ENCODE results near the gene DARS2. TPM values are rescaled to one million over a fixed set of nuclear protein-coding genes. Genes with fewer than 3 reads are reported as not detected.
A peak's percentile ranks its signal among the peaks of the same experiment; 100 is the strongest.

Gene DARS2
- total and polyA plus RNA-seq, 7 experiments from 2014 or later: 3.6 to 26.0 (median 13.2) TPM

DNA sequence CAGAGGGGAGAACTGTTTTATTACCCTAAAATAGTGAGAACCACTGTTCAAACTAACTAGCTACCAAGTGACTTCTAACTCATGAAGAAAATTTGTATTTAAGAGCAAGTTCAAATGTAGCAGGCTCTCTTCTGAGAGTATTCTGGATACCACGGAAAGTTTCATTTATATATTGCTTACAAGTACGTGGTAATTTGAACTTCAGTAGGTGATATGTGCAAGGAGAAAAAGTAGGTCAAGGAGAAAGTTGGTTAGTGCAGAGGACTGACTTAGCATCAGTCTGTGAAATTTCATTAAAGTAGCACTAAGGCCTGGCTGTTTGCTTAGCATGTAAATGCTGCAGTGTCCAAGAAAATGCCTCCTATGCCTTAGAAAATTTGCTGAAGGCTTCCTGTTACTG lies 76.0 kb downstream of the DARS2 start:
- ATAC-seq: no peak
- no peaks in the 10 kb centered on the region for H3K36me3 ChIP-seq (ENCODE audit: control insufficient read depth in 2 of 3, insufficient read depth in 3 of 3, low read length in 3 of 3)
- intact Hi-C loops (cut with micrococcal nuclease): no loop called here
- Mint-ChIP-seq H3K4me3 (no peak overlapping the region), H3K9me3 (no peaks in the 10 kb centered on the region), H3K27ac (no peak overlapping the region), H3K4me1 (peaks cover 3 to 21% (median 11%) of the 10 kb centered on the region in 7 donors), H3K36me3 (peaks cover 0 to 49% (median 16%) of the 10 kb centered on the region in 5 donors), H3K27me3 (no peaks in the 10 kb centered on the region)
- H3K27me3 ChIP-seq (ENCODE audit: control insufficient read depth in 2 of 2, insufficient read depth in 2 of 2, low read length in 2 of 2): no peaks in the 10 kb centered on the region
- no peak overlapping the region for H3K27ac ChIP-seq (ENCODE audit: low read depth, low read length)
- no peaks in the 10 kb centered on the region for H3K9me3 ChIP-seq (ENCODE audit: control insufficient read depth in 2 of 3, low read length in 3 of 3)
- no peak for DNase-seq
- POLR2A ChIA-PET: no interaction called here
- no peaks in the 10 kb centered on the region for H3K4me1 ChIP-seq (ENCODE audit: control insufficient read depth in 2 of 2, insufficient read depth in 2 of 2, low read length in 2 of 2)
- no peak overlapping the region for H3K4me3 ChIP-seq (ENCODE audit: low read length)
- CTCF ChIA-PET: no interaction called here

DNA sequence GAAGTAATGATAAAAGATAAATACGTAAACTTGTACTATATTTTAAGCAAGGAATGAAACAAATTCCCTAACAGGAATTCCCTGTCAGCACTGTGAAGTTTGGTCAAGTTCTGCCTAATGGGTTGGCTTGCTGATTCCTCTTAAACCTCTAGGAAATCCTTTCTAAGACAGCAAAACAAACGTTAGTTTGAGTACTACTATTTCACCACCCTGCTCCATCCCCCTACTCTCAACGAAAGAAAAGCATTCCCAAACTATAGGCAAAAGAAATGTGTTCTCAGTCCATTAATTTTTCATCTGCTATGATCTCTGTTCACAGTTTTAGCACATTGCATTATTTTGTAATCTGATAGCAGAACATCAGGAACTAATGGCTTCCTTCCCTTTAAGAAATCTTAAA lies 76.5 kb downstream of the DARS2 start:
- Histone ChIP-seq H3K36me3 (ENCODE audit: control insufficient read depth in 2 of 3, insufficient read depth in 3 of 3, low read length in 3 of 3) (no peaks in the 10 kb centered on the region), H3K27me3 (ENCODE audit: control insufficient read depth in 2 of 2, insufficient read depth in 2 of 2, low read length in 2 of 2) (no peaks in the 10 kb centered on the region), H3K27ac (ENCODE audit: low read depth, low read length) (no peak overlapping the region), H3K9me3 (ENCODE audit: control insufficient read depth in 2 of 3, low read length in 3 of 3) (no peaks in the 10 kb centered on the region), H3K4me1 (ENCODE audit: control insufficient read depth in 2 of 2, insufficient read depth in 2 of 2, low read length in 2 of 2) (no peaks in the 10 kb centered on the region), H3K4me3 (ENCODE audit: low read length) (no peak overlapping the region)
- Mint-ChIP-seq H3K36me3 (peaks cover 0 to 49% (median 18%) of the 10 kb centered on the region in 5 donors), H3K4me1 (peaks cover 3 to 21% (median 11%) of the 10 kb centered on the region in 7 donors), H3K27ac (peak overlapping the region in 1 of 9 donors; percentile 51), H3K9me3 (peaks cover 0 to 4% (median 0%) of the 10 kb centered on the region in 11 donors), H3K27me3 (no peaks in the 10 kb centered on the region), H3K4me3 (no peak overlapping the region)
- POLR2A ChIA-PET: no interaction called here
- intact Hi-C loops (cut with micrococcal nuclease): no loop called here
- CTCF ChIA-PET: no interaction called here
- no peak for DNase-seq
- no peak for ATAC-seq

GRCh38 chr1:173903827-173904531 lies 79.5 kb downstream of the DARS2 start:
- Mint-ChIP-seq H3K27ac (no peak overlapping the region), H3K36me3 (peaks cover 0 to 37% (median 32%) of the 10 kb centered on the region in 5 donors), H3K9me3 (peaks cover 0 to 5% (median 0%) of the 10 kb centered on the region in 11 donors), H3K27me3 (no peaks in the 10 kb centered on the region), H3K4me3 (no peak overlapping the region), H3K4me1 (peaks cover 2 to 16% (median 11%) of the 10 kb centered on the region in 7 donors)
- Histone ChIP-seq H3K4me1 (ENCODE audit: control insufficient read depth in 2 of 2, insufficient read depth in 2 of 2, low read length in 2 of 2) (no peaks in the 10 kb centered on the region), H3K36me3 (ENCODE audit: control insufficient read depth in 2 of 3, insufficient read depth in 3 of 3, low read length in 3 of 3) (no peaks in the 10 kb centered on the region), H3K27me3 (ENCODE audit: control insufficient read depth in 2 of 2, insufficient read depth in 2 of 2, low read length in 2 of 2) (no peaks in the 10 kb centered on the region), H3K9me3 (ENCODE audit: control insufficient read depth in 2 of 3, low read length in 3 of 3) (no peaks in the 10 kb centered on the region), H3K4me3 (ENCODE audit: low read length) (no peak overlapping the region), H3K27ac (ENCODE audit: low read depth, low read length) (no peak overlapping the region)
- no peak for DNase-seq
- no peak for ATAC-seq
- intact Hi-C loops (cut with micrococcal nuclease): no loop called here
- ChIA-PET CTCF (no interaction called here), POLR2A (no interaction called here)

Other genes with a start within 250 kb of the DARS2 start
- gene SLC9C2, start 221.6 kb upstream of the DARS2 start, total RNA-seq: not detected
- not detected for gene SLC9C2, start 221.6 kb upstream of the DARS2 start, polyA plus RNA-seq
- gene TEX50, start 189.3 kb upstream of the DARS2 start, total RNA-seq: not detected
- gene TEX50, start 189.3 kb upstream of the DARS2 start, polyA plus RNA-seq: not detected
- not detected for gene ANKRD45, start 154.8 kb upstream of the DARS2 start, total RNA-seq
- not detected for gene ANKRD45, start 154.8 kb upstream of the DARS2 start, polyA plus RNA-seq
- 10 to 100 TPM; 28.3 to 40.9 (median 32.8) TPM for gene KLHL20, start 109.7 kb upstream of the DARS2 start, total RNA-seq
- 10 to 100 TPM; 25.5 to 27.3 TPM for gene KLHL20, start 109.7 kb upstream of the DARS2 start, polyA plus RNA-seq
- 10 to 100 TPM in 2 of 5 experiments, 1 to 10 TPM in 3; 5.2 to 25.1 (median 9.5) TPM for gene CENPL, start 210 bp downstream of the DARS2 start, total RNA-seq
- gene CENPL, start 210 bp downstream of the DARS2 start, polyA plus RNA-seq: 1 to 10 TPM; 5.1 to 6.9 TPM
- gene GAS5, start 43.3 kb downstream of the DARS2 start, total RNA-seq: 100 to 1,000 TPM; 371 to 954 (median 885) TPM
- 100 to 1,000 TPM; 493 to 676 TPM for gene GAS5, start 43.3 kb downstream of the DARS2 start, polyA plus RNA-seq
- 10 to 100 TPM; 12.7 to 30.3 (median 21.7) TPM for gene ZBTB37, start 43.7 kb downstream of the DARS2 start, total RNA-seq
- 1 to 10 TPM; 2.1 to 3.2 TPM for gene ZBTB37, start 43.7 kb downstream of the DARS2 start, polyA plus RNA-seq
- under 1 TPM in 1 of 5 experiments, not detected in 4; 0.32 TPM for gene SERPINC1, start 92.7 kb downstream of the DARS2 start, total RNA-seq
- gene SERPINC1, start 92.7 kb downstream of the DARS2 start, polyA plus RNA-seq: under 1 TPM in 1 of 2 donors, not detected in 1; 0.25 TPM
- 10 to 100 TPM; 36.5 to 49.5 (median 47.7) TPM for gene RC3H1, start 197.7 kb downstream of the DARS2 start, total RNA-seq
- gene RC3H1, start 197.7 kb downstream of the DARS2 start, polyA plus RNA-seq: 1 to 10 TPM; 6.7 to 7.2 TPM

Data from naive thymus-derived CD4-positive, alpha-beta T cell (primary cell).